Endothelial cell (in vitro differentiated cells): Measurements from ENCODE around the gene KIF26A. TPM values are rescaled to one million over a fixed set of nuclear protein-coding genes. Genes with fewer than 3 reads are reported as not detected.

ENCODE experiments used
- DNase-seq: peaks from one replicate; pipeline ENCODE4 v3.0.0; 2021; ENCODE audit warnings: low spot score
- H3K27ac Mint-ChIP-seq: one replicate; pipeline ENCODE4 v1.8.0; 2021; ENCODE audit warnings: mixed read lengths, inconsistent platforms; ENCODE audit not compliant: unreplicated experiment
- H3K27me3 Mint-ChIP-seq: one replicate; pipeline ENCODE4 v1.8.0; 2021; ENCODE audit warnings: mild to moderate bottlenecking, moderate library complexity, mixed read lengths, inconsistent platforms; ENCODE audit not compliant: unreplicated experiment
- H3K36me3 Mint-ChIP-seq: one replicate; pipeline ENCODE4 v1.8.0; 2021; ENCODE audit warnings: mild to moderate bottlenecking, low read depth, mixed read lengths, inconsistent platforms; ENCODE audit not compliant: unreplicated experiment
- H3K4me1 Mint-ChIP-seq: one replicate; pipeline ENCODE4 v1.8.0; 2021; ENCODE audit warnings: mild to moderate bottlenecking, mixed read lengths, inconsistent platforms; ENCODE audit not compliant: unreplicated experiment
- H3K4me3 Mint-ChIP-seq: one replicate; pipeline ENCODE4 v1.8.0; 2021; ENCODE audit warnings: mild to moderate bottlenecking, mixed read lengths, inconsistent platforms; ENCODE audit not compliant: unreplicated experiment
- H3K9me3 Mint-ChIP-seq: one replicate; pipeline ENCODE4 v1.8.0; 2021; ENCODE audit warnings: mixed read lengths, inconsistent platforms; ENCODE audit not compliant: unreplicated experiment
- total RNA-seq: library from RNA; stranded (reverse); fragmentation: NEBNext Ultra II Directional; extraction: Animal tissue kit (Norgen Biotek cat#: 25700); gene quantifications from one replicate; pipeline ENCODE4 v1.2.1, GENCODE V29; 2021; ENCODE audit not compliant: unreplicated experiment
- TF ChIP-seq, protein P1 (sequence below): fragments of 200-600 bp; sonication (generic); IDR thresholded peaks from one replicate; pipeline ENCODE4 v1.5.0; 2021; ENCODE audit warnings: antibody characterized with exemption; ENCODE audit not compliant: unreplicated experiment

KIF26A gene
- total RNA-seq, 1 donor from 2014 or later, result 96.9 TPM

DNA sequence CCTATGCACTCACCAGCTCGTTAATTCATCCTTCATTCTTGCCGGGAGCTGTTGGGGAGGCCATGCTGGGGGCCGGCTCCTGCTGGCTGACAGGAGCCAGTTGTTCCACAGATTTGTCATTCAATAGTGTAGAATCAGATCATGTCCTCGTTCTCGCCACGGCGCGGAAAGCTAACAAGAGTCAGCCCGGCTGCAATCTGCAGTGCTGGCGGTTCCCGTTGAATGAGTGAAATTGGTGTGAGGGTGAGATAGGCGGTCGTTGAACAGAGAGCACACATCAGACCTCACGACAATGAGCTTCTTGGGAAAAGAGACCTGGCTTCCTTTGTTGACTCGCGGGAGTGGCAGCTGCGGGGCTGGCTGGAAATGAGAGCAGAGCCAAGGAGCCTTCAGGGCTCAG lies 57.5 kb downstream of the KIF26A start:
- Mint-ChIP-seq H3K27ac (peak overlapping the region; percentile 77), H3K9me3 (no peaks in the 10 kb centered on the region), H3K4me3 (no peak overlapping the region), H3K27me3 (peaks cover 8% of the 10 kb centered on the region), H3K4me1 (peaks cover 10% of the 10 kb centered on the region), H3K36me3 (no peaks in the 10 kb centered on the region)
- DNase-seq, result no peak
- TF ChIP-seq, protein P1, sequence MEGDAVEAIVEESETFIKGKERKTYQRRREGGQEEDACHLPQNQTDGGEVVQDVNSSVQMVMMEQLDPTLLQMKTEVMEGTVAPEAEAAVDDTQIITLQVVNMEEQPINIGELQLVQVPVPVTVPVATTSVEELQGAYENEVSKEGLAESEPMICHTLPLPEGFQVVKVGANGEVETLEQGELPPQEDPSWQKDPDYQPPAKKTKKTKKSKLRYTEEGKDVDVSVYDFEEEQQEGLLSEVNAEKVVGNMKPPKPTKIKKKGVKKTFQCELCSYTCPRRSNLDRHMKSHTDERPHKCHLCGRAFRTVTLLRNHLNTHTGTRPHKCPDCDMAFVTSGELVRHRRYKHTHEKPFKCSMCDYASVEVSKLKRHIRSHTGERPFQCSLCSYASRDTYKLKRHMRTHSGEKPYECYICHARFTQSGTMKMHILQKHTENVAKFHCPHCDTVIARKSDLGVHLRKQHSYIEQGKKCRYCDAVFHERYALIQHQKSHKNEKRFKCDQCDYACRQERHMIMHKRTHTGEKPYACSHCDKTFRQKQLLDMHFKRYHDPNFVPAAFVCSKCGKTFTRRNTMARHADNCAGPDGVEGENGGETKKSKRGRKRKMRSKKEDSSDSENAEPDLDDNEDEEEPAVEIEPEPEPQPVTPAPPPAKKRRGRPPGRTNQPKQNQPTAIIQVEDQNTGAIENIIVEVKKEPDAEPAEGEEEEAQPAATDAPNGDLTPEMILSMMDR, result no peak

- no peaks in the 10 kb centered on the region for H3K36me3 Mint-ChIP-seq
Observed at GRCh38 chr14:104196461-104197140, 58.2 kb downstream of the KIF26A start.

GRCh38 chr14:104197449-104198247 lies 59.3 kb downstream of the KIF26A start:
- H3K27me3 Mint-ChIP-seq, result peaks cover 8% of the 10 kb centered on the region
- no peak overlapping the region for H3K27ac Mint-ChIP-seq
- no peaks in the 10 kb centered on the region for H3K9me3 Mint-ChIP-seq

More at GRCh38 chr14:104196461-104197140, 58.2 kb downstream of the KIF26A start:
- Mint-ChIP-seq H3K9me3 (no peaks in the 10 kb centered on the region), H3K4me3 (no peak overlapping the region), H3K4me1 (peaks cover 10% of the 10 kb centered on the region), H3K27me3 (peaks cover 8% of the 10 kb centered on the region), H3K27ac (no peak overlapping the region)
- DNase-seq, result no peak
- TF ChIP-seq, protein P1, result no peak

GRCh38 chr14:104199266-104199895 lies 61.0 kb downstream of the KIF26A start:
- no peaks in the 10 kb centered on the region for H3K36me3 Mint-ChIP-seq
- DNase-seq, result no peak
- peak overlapping the region; percentile 17 for H3K27ac Mint-ChIP-seq
- no peaks in the 10 kb centered on the region for H3K9me3 Mint-ChIP-seq
- H3K27me3 Mint-ChIP-seq, result peaks cover 4% of the 10 kb centered on the region
- peaks cover 8% of the 10 kb centered on the region for H3K4me1 Mint-ChIP-seq
- TF ChIP-seq, protein P1, result no peak
- H3K4me3 Mint-ChIP-seq, result peak overlapping the region; percentile 18

More at GRCh38 chr14:104197449-104198247, 59.3 kb downstream of the KIF26A start:
- Mint-ChIP-seq H3K4me1 (peaks cover 10% of the 10 kb centered on the region), H3K36me3 (no peaks in the 10 kb centered on the region), H3K4me3 (no peak overlapping the region)
- TF ChIP-seq, protein P1, result no peak
- no peak for DNase-seq
